ENCODE data around the gene JUN. TPM values are rescaled to one million over a fixed set of nuclear protein-coding genes. Genes with fewer than 3 reads are reported as not detected.

JUN gene
- total RNA-seq, 1 experiment from 2014 or later = 15.9 TPM

GRCh38 chr1:58735586-58735985 lies 48.3 kb downstream of the JUN start:
- peaks cover 9% of the 10 kb centered on the region for H3K9me3 Mint-ChIP-seq
- no peak overlapping the region for H3K27ac Mint-ChIP-seq
- ATAC-seq (no peak), DNase-seq (ENCODE audit: low spot score) (no peak)
- no peaks in the 10 kb centered on the region for H3K27me3 Mint-ChIP-seq (ENCODE audit: low read depth)
- ChIA-PET POLR2A (no interaction called here), CTCF (no interaction called here)
- no peak overlapping the region for H3K4me3 Mint-ChIP-seq
- peaks cover 4% of the 10 kb centered on the region for H3K36me3 Mint-ChIP-seq
- H3K4me1 Mint-ChIP-seq = 0 out of 2 replicates have a peak, but pooled peaks cover 4% of the 10 kb centered on the region
- TF ChIP-seq RELA (CRISPR knock-in tag; IDR thresholded peaks at IDR 0.05; ENCODE audit: borderline replicate concordance) (no peak), HMGA2 (CRISPR knock-in tag; IDR thresholded peaks at IDR 0.05) (no peak), ZNF232 (CRISPR knock-in tag; IDR thresholded peaks at IDR 0.05) (no peak), ZBTB21 (CRISPR knock-in tag; IDR thresholded peaks at IDR 0.05; ENCODE audit: borderline replicate concordance) (no peak), SMAD4 (CRISPR knock-in tag; IDR thresholded peaks at IDR 0.05) (no peak), MLX (CRISPR knock-in tag; IDR thresholded peaks at IDR 0.05) (no peak), CREM (CRISPR knock-in tag; IDR thresholded peaks at IDR 0.05) (no peak), ETV6 (CRISPR knock-in tag; IDR thresholded peaks at IDR 0.05) (no peak), OVOL2 (CRISPR knock-in tag; IDR thresholded peaks at IDR 0.05; ENCODE audit: borderline replicate concordance) (no peak), NR2C2 (CRISPR knock-in tag; IDR thresholded peaks at IDR 0.05) (no peak), NFATC4 (CRISPR knock-in tag; IDR thresholded peaks at IDR 0.05) (no peak), FOXJ3 (CRISPR knock-in tag; IDR thresholded peaks at IDR 0.05; ENCODE audit: borderline replicate concordance) (no peak), ZNF317 (CRISPR knock-in tag; IDR thresholded peaks at IDR 0.05; ENCODE audit: borderline replicate concordance, low read depth) (no peak), ATF1 (CRISPR knock-in tag; IDR thresholded peaks at IDR 0.05) (no peak), ZNF425 (CRISPR knock-in tag; conservative IDR thresholded peaks at IDR 0.05) (no peak)
- TF ChIP-seq, protein P1, sequence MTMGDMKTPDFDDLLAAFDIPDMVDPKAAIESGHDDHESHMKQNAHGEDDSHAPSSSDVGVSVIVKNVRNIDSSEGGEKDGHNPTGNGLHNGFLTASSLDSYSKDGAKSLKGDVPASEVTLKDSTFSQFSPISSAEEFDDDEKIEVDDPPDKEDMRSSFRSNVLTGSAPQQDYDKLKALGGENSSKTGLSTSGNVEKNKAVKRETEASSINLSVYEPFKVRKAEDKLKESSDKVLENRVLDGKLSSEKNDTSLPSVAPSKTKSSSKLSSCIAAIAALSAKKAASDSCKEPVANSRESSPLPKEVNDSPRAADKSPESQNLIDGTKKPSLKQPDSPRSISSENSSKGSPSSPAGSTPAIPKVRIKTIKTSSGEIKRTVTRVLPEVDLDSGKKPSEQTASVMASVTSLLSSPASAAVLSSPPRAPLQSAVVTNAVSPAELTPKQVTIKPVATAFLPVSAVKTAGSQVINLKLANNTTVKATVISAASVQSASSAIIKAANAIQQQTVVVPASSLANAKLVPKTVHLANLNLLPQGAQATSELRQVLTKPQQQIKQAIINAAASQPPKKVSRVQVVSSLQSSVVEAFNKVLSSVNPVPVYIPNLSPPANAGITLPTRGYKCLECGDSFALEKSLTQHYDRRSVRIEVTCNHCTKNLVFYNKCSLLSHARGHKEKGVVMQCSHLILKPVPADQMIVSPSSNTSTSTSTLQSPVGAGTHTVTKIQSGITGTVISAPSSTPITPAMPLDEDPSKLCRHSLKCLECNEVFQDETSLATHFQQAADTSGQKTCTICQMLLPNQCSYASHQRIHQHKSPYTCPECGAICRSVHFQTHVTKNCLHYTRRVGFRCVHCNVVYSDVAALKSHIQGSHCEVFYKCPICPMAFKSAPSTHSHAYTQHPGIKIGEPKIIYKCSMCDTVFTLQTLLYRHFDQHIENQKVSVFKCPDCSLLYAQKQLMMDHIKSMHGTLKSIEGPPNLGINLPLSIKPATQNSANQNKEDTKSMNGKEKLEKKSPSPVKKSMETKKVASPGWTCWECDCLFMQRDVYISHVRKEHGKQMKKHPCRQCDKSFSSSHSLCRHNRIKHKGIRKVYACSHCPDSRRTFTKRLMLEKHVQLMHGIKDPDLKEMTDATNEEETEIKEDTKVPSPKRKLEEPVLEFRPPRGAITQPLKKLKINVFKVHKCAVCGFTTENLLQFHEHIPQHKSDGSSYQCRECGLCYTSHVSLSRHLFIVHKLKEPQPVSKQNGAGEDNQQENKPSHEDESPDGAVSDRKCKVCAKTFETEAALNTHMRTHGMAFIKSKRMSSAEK (CRISPR knock-in tag; IDR thresholded peaks at IDR 0.05; ENCODE audit: borderline replicate concordance) = no peak
- TF ChIP-seq, protein P2, sequence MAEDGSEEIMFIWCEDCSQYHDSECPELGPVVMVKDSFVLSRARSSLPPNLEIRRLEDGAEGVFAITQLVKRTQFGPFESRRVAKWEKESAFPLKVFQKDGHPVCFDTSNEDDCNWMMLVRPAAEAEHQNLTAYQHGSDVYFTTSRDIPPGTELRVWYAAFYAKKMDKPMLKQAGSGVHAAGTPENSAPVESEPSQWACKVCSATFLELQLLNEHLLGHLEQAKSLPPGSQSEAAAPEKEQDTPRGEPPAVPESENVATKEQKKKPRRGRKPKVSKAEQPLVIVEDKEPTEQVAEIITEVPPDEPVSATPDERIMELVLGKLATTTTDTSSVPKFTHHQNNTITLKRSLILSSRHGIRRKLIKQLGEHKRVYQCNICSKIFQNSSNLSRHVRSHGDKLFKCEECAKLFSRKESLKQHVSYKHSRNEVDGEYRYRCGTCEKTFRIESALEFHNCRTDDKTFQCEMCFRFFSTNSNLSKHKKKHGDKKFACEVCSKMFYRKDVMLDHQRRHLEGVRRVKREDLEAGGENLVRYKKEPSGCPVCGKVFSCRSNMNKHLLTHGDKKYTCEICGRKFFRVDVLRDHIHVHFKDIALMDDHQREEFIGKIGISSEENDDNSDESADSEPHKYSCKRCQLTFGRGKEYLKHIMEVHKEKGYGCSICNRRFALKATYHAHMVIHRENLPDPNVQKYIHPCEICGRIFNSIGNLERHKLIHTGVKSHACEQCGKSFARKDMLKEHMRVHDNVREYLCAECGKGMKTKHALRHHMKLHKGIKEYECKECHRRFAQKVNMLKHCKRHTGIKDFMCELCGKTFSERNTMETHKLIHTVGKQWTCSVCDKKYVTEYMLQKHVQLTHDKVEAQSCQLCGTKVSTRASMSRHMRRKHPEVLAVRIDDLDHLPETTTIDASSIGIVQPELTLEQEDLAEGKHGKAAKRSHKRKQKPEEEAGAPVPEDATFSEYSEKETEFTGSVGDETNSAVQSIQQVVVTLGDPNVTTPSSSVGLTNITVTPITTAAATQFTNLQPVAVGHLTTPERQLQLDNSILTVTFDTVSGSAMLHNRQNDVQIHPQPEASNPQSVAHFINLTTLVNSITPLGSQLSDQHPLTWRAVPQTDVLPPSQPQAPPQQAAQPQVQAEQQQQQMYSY (CRISPR knock-in tag; IDR thresholded peaks at IDR 0.05) = no peak
